Lung (tissue), 12 donors: Measurements from ENCODE around the gene DYSF. TPM values are rescaled to one million over a fixed set of nuclear protein-coding genes. Genes with fewer than 3 reads are reported as not detected.

Experiments
- ATAC-seq: fragments of 200-7000 bp; cut with Tn5 transposase; one replicate; pipeline ENCODE4 v1.9.1; 2020; ENCODE audit warnings: moderate number of reproducible peaks; ENCODE audit not compliant: insufficient read depth, low FRiP score
- DNase-seq, 3 donors: peaks; one replicate each; pipeline ENCODE4 v3.0.0-alpha.2; 2013 to 2017
- H3K27ac ChIP-seq, 2 donors: one replicate each; pipeline ENCODE4 v1.5.1; 2013; ENCODE audit warnings: mild to moderate bottlenecking in 2 of 2, moderate library complexity in 2 of 2, control low read depth in 1 of 2, inconsistent platforms in 1 of 2, low read depth in 1 of 2, low read length in 1 of 2
- H3K27me3 ChIP-seq, 3 donors: one replicate each; pipeline ENCODE4 v1.5.1; 2013; ENCODE audit warnings: low read length in 2 of 3; ENCODE audit not compliant: control insufficient read depth in 3 of 3, insufficient read depth in 3 of 3
- H3K36me3 ChIP-seq, 4 donors: one replicate each; pipeline ENCODE4 v1.5.1; 2013; ENCODE audit warnings: low read length in 4 of 4, mild to moderate bottlenecking in 1 of 4, moderate library complexity in 1 of 4; ENCODE audit not compliant: control insufficient read depth in 4 of 4, insufficient read depth in 4 of 4
- H3K4me1 ChIP-seq, 5 donors: one replicate each; pipeline ENCODE4 v1.5.1; 2013; ENCODE audit warnings: low read length in 5 of 5, mild to moderate bottlenecking in 2 of 5, moderate library complexity in 1 of 5; ENCODE audit not compliant: control insufficient read depth in 5 of 5, insufficient read depth in 5 of 5
- H3K4me3 ChIP-seq: one replicate; pipeline ENCODE4 v1.5.1; 2013; ENCODE audit warnings: mild to moderate bottlenecking, control low read depth, moderate library complexity
- H3K9ac ChIP-seq, 2 donors: one replicate each; pipeline ENCODE4 v1.5.1; 2013; ENCODE audit warnings: low read length in 2 of 2, control low read depth in 1 of 2; ENCODE audit not compliant: insufficient read depth in 1 of 2
- H3K9me3 ChIP-seq, 4 donors: one replicate each; pipeline ENCODE4 v1.5.1; 2013; ENCODE audit warnings: low read length in 3 of 4, mild to moderate bottlenecking in 1 of 4, moderate library complexity in 1 of 4; ENCODE audit not compliant: control insufficient read depth in 4 of 4, insufficient read depth in 3 of 4
- WGBS, 2 donors: extraction: QIAGEN DNeasy Blood & Tissue Kit; methylation state at CpG; one replicate each; pipeline ENCODE4 v1.1.7; 2013; 5-methylcytosine and 5-hydroxymethylcytosine counted together
- polyA plus RNA-seq, 2 donors: library from polyadenylated mRNA; stranded (reverse); fragments of 200-250 nt; gene quantifications; one replicate each; pipeline ENCODE4 v1.2.1, GENCODE V29; 2013
- total RNA-seq, 2 donors: library from RNA; depleted of rRNA in 1 of 2; stranded (reverse); fragments of >200 nt in 1 of 2; gene quantifications; one replicate each; pipeline ENCODE4 v1.2.1, GENCODE V29; 2014 to 2021
- TF ChIP-seq, protein P1 (sequence below): IDR thresholded peaks from 2 replicates; pipeline ENCODE4 v1.5.1; 2012; ENCODE audit warnings: mild to moderate bottlenecking; ENCODE audit errors: control extremely low read depth, extremely low read depth
- donor health status: control.
- donor health status: control.
- donor health status: Bipolar disorder and iron deficiency.
- donor health status: healthy.
- donor health status: DM: yes; HTN: yes; CAD: no.

DYSF gene
- total and polyA plus RNA-seq, 4 donors: 12.9 to 56.2 (median 40.0) TPM

DNA sequence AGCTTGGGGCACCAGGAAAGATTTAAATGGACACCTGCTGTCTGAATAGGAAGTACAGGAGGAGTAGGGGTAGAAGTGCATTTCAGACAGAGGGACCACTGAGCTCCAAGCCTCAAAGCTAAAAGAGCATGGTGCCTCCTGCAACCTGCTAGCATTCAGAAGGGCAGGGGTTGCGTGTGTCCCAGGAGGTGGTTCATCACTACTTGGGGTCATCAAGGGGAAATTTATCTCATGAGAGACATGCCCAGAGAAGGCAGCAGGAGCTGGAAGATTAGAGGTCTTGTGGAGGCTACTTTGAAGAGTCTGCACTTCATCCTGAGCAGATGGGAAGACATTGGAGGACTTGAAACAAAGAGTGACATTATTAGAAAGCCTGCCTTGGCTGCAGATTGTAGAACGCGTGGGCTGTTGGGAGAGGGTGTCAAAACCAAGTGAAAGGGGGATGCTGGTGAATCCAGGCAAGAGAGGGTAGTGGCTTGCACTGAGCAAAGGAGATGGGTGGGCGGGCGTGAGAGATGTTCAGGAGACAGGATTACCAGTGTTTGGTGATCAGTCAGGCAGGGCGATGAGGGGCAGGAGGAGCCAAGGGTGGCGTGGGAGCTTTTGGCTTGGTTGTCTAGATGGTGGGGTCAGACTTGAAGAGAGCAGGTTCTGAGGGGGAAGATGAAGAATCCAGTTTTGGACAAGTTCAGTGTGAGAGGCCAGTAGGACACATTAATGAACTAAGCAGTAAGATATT lies 154.0 kb downstream of the DYSF start:
- DNase-seq: peak in 1 of 3 donors; percentile 9
- no peaks in the 10 kb centered on the region for H3K9me3 ChIP-seq
- no peak overlapping the region for H3K9ac ChIP-seq
- H3K4me3 ChIP-seq: no peak overlapping the region
- H3K27ac ChIP-seq: no peak overlapping the region
- TF ChIP-seq, protein P1, sequence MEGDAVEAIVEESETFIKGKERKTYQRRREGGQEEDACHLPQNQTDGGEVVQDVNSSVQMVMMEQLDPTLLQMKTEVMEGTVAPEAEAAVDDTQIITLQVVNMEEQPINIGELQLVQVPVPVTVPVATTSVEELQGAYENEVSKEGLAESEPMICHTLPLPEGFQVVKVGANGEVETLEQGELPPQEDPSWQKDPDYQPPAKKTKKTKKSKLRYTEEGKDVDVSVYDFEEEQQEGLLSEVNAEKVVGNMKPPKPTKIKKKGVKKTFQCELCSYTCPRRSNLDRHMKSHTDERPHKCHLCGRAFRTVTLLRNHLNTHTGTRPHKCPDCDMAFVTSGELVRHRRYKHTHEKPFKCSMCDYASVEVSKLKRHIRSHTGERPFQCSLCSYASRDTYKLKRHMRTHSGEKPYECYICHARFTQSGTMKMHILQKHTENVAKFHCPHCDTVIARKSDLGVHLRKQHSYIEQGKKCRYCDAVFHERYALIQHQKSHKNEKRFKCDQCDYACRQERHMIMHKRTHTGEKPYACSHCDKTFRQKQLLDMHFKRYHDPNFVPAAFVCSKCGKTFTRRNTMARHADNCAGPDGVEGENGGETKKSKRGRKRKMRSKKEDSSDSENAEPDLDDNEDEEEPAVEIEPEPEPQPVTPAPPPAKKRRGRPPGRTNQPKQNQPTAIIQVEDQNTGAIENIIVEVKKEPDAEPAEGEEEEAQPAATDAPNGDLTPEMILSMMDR: no peak
- no peak for ATAC-seq
- peaks cover 2 to 25% (median 7%) of the 10 kb centered on the region in 5 donors for H3K4me1 ChIP-seq
- WGBS, 2 donors: 94 to 98% methylated on average over 7 of the region's 7 CpGs
- H3K27me3 ChIP-seq: no peaks in the 10 kb centered on the region
- H3K36me3 ChIP-seq: no peaks in the 10 kb centered on the region

DNA sequence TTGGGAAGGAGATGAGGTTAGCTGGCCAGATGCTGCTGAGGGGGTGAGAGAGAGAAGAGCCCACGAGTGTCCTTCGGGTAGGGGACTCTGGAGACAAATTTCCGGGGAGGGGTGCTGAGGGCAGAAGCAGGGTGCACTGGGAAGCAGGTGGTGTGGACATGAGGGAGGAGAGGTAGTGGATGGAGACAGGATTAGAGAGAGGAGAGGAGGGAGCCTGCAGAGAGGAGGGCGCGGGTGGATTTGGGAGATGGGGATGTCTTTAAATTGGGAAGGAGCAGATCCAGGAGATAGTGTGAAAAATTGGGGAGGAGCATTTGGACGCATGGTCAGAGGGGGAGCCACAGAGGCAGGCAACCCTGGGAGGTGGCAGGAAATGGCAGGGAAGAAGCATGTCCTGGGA lies 154.7 kb downstream of the DYSF start:
- no peak overlapping the region for H3K9ac ChIP-seq
- H3K36me3 ChIP-seq: no peaks in the 10 kb centered on the region
- WGBS, 2 donors: 86 to 89% methylated on average over 6 of the region's 6 CpGs
- H3K4me3 ChIP-seq: no peak overlapping the region
- H3K27me3 ChIP-seq: no peaks in the 10 kb centered on the region
- no peak overlapping the region for H3K27ac ChIP-seq
- peaks cover 2 to 23% (median 7%) of the 10 kb centered on the region in 5 donors for H3K4me1 ChIP-seq
- no peaks in the 10 kb centered on the region for H3K9me3 ChIP-seq
- ATAC-seq (no peak), DNase-seq (peak in 1 of 3 donors; percentile 7)
- TF ChIP-seq, protein P1: no peak

DNA sequence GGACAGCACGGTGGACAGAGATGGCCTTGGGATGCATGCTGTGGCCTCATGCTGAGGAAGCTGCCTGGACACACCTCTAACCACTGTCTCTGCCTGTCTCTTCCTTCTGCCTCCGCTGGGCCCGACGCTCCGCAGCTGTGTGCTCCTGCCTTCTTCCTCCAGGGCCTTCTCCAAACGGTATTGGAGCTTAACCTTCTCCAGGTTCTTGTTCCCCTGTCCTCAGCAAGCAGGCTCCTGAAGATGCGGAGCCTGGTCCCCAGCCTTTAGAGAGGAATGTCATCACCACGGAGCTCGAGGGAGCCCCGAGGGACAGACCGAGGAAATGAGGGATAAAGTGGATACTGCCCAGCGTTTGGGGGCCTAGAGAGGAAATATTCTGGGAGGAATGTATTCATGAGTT lies 155.1 kb downstream of the DYSF start:
- DNase-seq (no peak), ATAC-seq (no peak)
- Histone ChIP-seq H3K9me3 (no peaks in the 10 kb centered on the region), H3K9ac (no peak overlapping the region), H3K27ac (no peak overlapping the region), H3K36me3 (no peaks in the 10 kb centered on the region), H3K4me1 (peaks cover 2 to 19% (median 7%) of the 10 kb centered on the region in 5 donors), H3K4me3 (no peak overlapping the region), H3K27me3 (no peaks in the 10 kb centered on the region)
- WGBS, 2 donors: 75 to 81% methylated on average over 12 of the region's 12 CpGs
- TF ChIP-seq, protein P1: no peak
